Stomach smooth muscle (tissue), 2 donors: Measurements from ENCODE around the gene AKT1S1.

Experiments
- H3K27ac ChIP-seq: one replicate; pipeline ENCODE4 v1.7.0; 2013; ENCODE audit warnings: mild to moderate bottlenecking, low read length, inconsistent platforms
- H3K27me3 ChIP-seq, 2 donors: one replicate each; pipeline ENCODE4 v1.7.0; 2013; ENCODE audit warnings: low read length in 2 of 2; ENCODE audit not compliant: insufficient read depth in 2 of 2, control insufficient read depth in 1 of 2
- H3K36me3 ChIP-seq, 2 donors: one replicate each; pipeline ENCODE4 v1.7.0; 2013; ENCODE audit warnings: low read length in 2 of 2; ENCODE audit not compliant: control insufficient read depth in 2 of 2, insufficient read depth in 2 of 2
- H3K4me1 ChIP-seq: one replicate; pipeline ENCODE4 v1.7.0; 2013; ENCODE audit warnings: low read length; ENCODE audit not compliant: control insufficient read depth, insufficient read depth
- H3K4me3 ChIP-seq, 2 donors: one replicate each; pipeline ENCODE4 v1.7.0; 2013; ENCODE audit warnings: low read length in 2 of 2
- H3K9ac ChIP-seq, 2 donors: one replicate each; pipeline ENCODE4 v1.7.0; 2013; ENCODE audit warnings: low read length in 2 of 2, mild to moderate bottlenecking in 1 of 2
- H3K9me3 ChIP-seq, 2 donors: one replicate each; pipeline ENCODE4 v1.7.0; 2013; ENCODE audit warnings: low read length in 2 of 2; ENCODE audit not compliant: control insufficient read depth in 2 of 2
- donor health status: healthy.
- donor health status: Pancreatic carcinoma.

AKT1S1 gene

DNA sequence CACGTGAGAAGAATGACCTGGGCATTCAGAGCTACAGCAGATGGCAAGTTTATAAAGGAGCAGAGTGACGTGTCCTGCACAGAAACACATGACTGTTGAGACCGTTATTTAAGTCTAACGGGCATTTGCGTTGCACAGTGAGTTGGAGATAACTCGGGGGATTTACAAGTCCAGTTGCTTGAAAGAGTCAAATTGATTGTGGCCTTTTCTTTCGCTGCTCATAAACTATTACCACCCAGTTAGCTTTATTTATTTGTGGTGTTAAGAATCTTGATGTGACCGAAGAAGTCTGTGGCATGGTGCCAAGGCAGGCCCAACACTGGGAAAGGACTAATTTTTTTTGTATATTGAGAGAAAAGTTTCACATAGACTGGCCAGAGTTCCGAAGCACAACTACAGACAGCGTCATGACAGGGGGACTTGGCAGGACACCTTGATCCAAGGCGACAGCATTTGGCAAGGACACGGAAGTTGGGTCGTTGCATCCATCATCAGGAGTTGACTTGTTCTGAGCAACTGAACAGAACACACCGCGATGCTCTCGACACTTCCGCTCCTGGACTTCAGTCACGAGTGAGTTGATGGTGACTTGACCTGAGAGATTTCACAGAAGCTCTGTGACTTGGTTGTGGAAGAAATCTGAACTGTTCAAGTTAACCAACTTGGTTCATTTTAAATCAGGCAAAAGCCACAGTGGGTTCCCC is 38.1 kb downstream of the AKT1S1 start:
- no peaks in the 10 kb centered on the region for H3K4me1 ChIP-seq
- H3K9me3 ChIP-seq: no peaks in the 10 kb centered on the region
- no peaks in the 10 kb centered on the region for H3K27me3 ChIP-seq
- peaks cover 29 to 35% of the 10 kb centered on the region in 2 donors for H3K36me3 ChIP-seq
- H3K4me3 ChIP-seq: no peak overlapping the region
- no peak overlapping the region for H3K9ac ChIP-seq
- no peak overlapping the region for H3K27ac ChIP-seq

DNA sequence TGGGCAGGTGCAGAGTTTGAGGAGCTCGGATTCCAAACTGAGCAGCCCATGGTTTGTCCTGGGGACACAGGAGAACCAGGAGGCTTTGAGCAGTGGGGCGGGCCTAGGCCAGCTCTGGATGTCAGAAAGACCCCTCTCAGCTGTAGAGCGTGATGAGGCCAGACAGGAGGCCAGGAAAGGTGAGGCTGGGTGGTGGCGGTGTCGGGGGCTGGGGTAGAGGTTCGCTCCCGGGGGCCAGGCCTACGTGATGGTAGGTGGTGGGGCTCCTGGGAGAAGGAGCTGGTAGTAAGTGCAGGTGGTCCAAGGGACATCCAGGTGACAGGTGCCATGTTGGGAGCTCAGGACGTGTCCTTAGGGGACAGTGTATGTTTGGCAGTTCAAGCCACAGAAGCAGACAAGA is 39.7 kb downstream of the AKT1S1 start:
- Histone ChIP-seq H3K9me3 (no peaks in the 10 kb centered on the region), H3K4me3 (no peak overlapping the region), H3K4me1 (no peaks in the 10 kb centered on the region), H3K36me3 (peaks cover 42 to 49% of the 10 kb centered on the region in 2 donors), H3K9ac (no peak overlapping the region), H3K27me3 (no peaks in the 10 kb centered on the region), H3K27ac (no peak overlapping the region)

DNA sequence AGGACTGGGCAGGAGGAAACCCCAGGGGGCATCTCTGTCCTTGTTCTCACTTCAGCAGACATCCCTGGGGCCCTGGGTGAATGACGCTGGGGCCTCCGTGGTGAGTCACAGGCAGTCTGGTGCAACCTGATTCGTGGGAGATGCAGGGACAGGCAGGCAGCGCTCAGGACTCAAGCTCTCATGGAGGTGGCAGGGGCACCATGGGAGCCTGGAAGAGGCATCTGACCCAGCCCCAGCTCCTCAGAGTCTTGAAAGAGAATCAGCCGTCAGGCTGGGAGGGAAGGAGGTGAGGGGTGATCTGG is 40.2 kb downstream of the AKT1S1 start:
- Histone ChIP-seq H3K9me3 (no peaks in the 10 kb centered on the region), H3K27ac (no peak overlapping the region), H3K9ac (no peak overlapping the region), H3K27me3 (no peaks in the 10 kb centered on the region), H3K4me1 (no peaks in the 10 kb centered on the region), H3K36me3 (peaks cover 47 to 53% of the 10 kb centered on the region in 2 donors), H3K4me3 (no peak overlapping the region)

DNA sequence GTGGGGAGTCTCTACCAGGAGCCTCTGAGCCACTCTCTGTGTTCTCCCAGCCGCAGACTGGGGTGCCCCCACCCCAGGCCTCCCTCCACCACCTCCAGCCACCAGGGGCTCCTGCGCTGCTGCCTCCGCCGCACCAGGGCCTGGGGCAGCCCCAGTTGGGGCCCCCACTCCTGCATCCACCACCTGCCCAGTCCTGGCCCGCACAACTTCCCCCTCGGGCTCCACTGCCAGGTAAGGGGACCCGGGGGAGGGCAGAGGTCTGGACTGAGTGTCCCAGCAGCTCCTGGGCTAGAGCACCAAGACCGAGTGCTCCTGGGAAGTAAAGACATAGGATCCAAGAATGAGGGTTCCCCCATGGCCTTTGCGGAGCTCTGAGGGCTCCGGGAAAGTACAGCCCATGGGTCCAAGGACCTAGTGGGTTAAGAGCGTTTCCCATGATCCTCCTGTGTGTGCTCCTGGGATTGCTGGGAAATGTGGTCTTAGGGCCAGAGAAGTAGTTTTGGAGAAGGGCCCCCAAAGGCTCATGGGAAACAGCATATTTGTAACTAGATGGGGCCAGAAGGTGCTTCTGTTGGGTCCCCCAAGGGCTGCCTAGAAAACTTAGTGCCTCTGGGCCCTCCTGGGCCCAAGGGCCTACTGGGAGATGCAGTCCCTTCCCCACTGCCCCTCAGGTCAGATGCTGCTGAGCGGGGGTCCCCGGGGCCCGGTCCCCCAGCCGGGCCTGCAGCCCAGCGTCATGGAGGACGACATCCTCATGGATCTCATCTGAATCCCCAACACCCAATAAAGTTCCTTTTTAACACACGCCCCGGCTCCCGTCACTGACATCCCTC is 40.8 kb downstream of the AKT1S1 start:
- Histone ChIP-seq H3K27ac (no peak overlapping the region), H3K36me3 (peaks cover 51 to 56% of the 10 kb centered on the region in 2 donors), H3K27me3 (no peaks in the 10 kb centered on the region), H3K9me3 (no peaks in the 10 kb centered on the region), H3K9ac (no peak overlapping the region), H3K4me3 (no peak overlapping the region), H3K4me1 (no peaks in the 10 kb centered on the region)

DNA sequence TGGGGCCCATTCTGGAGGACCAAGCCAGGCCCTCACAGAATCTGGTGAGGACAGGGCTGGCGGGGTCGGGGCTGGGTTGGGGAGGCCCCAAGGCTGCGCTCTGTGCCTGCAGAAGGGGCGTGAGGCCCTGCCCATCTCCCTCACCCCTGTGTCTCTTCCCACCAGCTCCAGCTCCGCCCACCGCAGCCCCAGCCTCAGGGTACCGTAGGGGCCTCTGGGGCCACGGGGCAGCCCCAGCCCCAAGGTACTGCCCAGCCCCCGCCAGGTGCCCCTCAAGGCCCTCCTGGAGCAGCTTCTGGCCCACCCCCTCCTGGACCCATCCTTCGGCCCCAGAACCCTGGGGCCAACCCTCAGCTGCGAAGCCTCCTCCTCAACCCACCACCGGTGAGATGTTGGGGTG is 41.6 kb downstream of the AKT1S1 start:
- Histone ChIP-seq H3K9me3 (no peaks in the 10 kb centered on the region), H3K4me3 (no peak overlapping the region), H3K27me3 (no peaks in the 10 kb centered on the region), H3K9ac (no peak overlapping the region), H3K36me3 (peaks cover 51 to 59% of the 10 kb centered on the region in 2 donors), H3K4me1 (no peaks in the 10 kb centered on the region), H3K27ac (no peak overlapping the region)

DNA sequence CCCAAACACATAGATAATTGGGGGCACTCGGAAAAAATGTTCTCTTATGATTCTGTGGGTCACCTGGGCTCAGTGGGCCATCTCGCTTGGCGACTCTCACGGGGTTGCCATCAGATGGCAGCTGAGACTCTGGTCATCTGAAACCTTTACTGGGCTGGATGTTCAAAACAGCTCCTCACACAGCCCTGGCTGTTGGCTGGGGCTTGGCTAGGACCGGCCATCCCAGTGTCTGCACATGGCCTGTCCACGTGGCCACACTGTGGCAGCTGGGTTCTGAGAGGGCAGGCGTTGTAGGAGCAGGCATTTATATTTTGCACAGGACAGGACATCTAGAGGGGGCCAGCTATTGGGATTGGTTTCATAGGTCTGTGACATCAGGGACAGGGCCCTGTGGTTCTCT is 43.6 kb downstream of the AKT1S1 start:
- no peaks in the 10 kb centered on the region for H3K4me1 ChIP-seq
- no peaks in the 10 kb centered on the region for H3K9me3 ChIP-seq
- no peaks in the 10 kb centered on the region for H3K27me3 ChIP-seq
- H3K36me3 ChIP-seq: peaks cover 49 to 57% of the 10 kb centered on the region in 2 donors
- no peak overlapping the region for H3K4me3 ChIP-seq
- no peak overlapping the region for H3K27ac ChIP-seq
- H3K9ac ChIP-seq: no peak overlapping the region

DNA sequence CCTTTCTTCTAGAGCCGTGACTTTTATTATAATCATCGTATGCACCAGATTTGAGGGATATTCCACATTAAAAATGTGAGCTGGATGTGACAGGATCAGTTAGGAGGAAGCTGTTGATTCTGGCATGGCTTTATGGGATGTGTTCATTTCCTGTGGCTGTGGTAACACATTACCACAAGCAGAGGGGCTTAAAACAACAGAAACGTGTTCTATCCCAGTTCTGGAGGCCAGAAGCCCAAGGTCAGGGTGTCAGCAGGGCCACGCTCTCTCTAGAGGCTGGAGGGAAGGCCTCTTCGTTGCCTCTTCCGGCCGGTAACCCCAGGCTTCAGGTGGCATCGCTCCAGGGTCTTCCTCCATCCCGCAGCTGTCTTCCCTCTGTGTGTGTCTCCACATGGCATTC is 44.6 kb downstream of the AKT1S1 start:
- H3K36me3 ChIP-seq: peaks cover 43 to 50% of the 10 kb centered on the region in 2 donors
- no peak overlapping the region for H3K27ac ChIP-seq

DNA sequence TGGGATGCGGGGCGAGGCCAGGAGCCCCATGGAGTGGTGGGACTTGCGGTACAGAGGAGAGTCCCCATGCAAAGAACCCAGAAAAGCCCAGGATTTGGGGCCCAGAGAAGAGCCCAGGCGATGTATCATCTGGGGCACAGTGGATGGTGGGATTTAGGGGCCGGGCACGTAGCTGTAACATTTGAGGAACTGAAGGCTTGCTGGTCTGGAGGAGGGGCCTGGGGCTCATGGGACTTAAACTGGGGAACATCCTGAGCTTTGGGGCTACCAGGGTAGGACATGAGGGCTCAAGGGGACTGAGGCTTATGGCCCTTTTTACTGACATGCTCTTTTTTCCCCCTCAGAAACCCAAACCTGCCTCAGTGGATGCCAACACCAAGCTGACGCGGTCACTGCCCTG is 45.6 kb downstream of the AKT1S1 start:
- Histone ChIP-seq H3K4me1 (no peaks in the 10 kb centered on the region), H3K9me3 (no peaks in the 10 kb centered on the region), H3K27me3 (no peaks in the 10 kb centered on the region), H3K36me3 (peaks cover 46 to 55% of the 10 kb centered on the region in 2 donors), H3K27ac (no peak overlapping the region), H3K9ac (no peak overlapping the region), H3K4me3 (no peak overlapping the region)

More for the DNA sequence above, 44.6 kb downstream of the AKT1S1 start:
- no peaks in the 10 kb centered on the region for H3K27me3 ChIP-seq
- H3K4me3 ChIP-seq: no peak overlapping the region
- H3K9me3 ChIP-seq: no peaks in the 10 kb centered on the region
- no peak overlapping the region for H3K9ac ChIP-seq
- no peaks in the 10 kb centered on the region for H3K4me1 ChIP-seq

DNA sequence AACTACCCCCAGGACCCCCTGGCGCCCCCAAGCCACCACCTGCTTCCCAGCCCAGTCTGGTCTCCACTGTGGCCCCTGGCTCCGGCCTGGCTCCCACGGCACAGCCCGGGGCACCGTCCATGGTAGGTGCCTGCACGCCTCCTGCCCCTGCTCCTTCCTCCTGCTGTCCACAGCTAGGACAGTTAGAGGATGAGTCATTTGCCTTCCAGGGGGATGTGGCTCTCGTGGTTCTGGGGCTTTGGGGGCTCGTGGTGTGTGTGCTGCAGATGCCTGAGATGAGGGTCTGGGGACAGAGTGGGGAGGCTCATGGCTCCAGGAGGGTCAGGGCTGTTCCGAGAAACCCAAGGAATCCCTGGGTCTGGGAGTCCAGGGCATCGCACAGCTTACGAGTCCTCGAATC is 46.4 kb downstream of the AKT1S1 start:
- H3K9me3 ChIP-seq: no peaks in the 10 kb centered on the region
- peaks cover 46 to 52% of the 10 kb centered on the region in 2 donors for H3K36me3 ChIP-seq

DNA sequence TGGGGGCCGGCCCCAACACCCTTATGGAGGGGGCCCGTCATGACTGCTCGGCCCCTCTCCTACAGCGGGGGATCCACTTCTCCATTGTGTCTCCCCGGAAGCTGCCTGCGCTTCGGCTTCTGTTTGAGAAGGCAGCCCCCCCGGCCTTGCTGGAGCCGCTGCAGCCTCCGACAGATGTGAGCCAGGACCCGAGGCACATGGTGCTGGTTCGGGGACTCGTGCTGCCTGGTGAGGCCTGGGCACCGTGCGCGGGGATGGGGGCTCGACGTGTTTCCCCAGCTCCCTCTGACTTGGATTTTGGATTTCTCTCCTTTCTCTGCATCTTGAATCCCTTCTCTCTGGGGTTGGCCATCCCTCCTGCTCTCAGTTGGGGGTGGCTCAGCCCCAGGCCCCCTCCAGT is 47.4 kb downstream of the AKT1S1 start:
- no peak overlapping the region for H3K4me3 ChIP-seq
- H3K36me3 ChIP-seq: peaks cover 41 to 48% of the 10 kb centered on the region in 2 donors
- H3K9me3 ChIP-seq: no peaks in the 10 kb centered on the region
- H3K9ac ChIP-seq: no peak overlapping the region
- no peak overlapping the region for H3K27ac ChIP-seq
- no peaks in the 10 kb centered on the region for H3K27me3 ChIP-seq
- no peaks in the 10 kb centered on the region for H3K4me1 ChIP-seq

More for the DNA sequence above, 46.4 kb downstream of the AKT1S1 start:
- Histone ChIP-seq H3K27ac (no peak overlapping the region), H3K9ac (no peak overlapping the region), H3K4me1 (no peaks in the 10 kb centered on the region), H3K4me3 (no peak overlapping the region), H3K27me3 (no peaks in the 10 kb centered on the region)

DNA sequence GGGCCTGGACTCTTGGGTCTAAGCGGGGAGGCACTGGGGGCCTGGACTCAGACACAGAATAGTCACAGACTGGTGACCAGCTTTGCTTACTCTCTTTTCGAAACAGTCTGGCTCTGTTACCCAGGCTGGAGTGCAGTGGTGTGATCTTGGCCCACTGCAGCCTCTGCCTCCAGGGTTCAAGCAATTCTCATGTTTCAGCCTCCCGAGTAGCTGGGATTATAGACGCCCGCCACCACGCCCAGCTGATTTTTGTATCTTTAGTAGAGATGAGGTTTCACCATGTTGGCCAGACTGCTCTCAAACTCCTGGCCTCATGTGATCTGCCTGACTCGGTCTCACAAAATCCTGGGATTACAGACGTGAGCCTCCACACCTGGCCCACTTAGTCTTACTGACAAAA is 48.0 kb downstream of the AKT1S1 start:
- Histone ChIP-seq H3K27me3 (no peaks in the 10 kb centered on the region), H3K36me3 (peaks cover 39 to 43% of the 10 kb centered on the region in 2 donors), H3K9me3 (no peaks in the 10 kb centered on the region), H3K9ac (no peak overlapping the region), H3K4me1 (no peaks in the 10 kb centered on the region), H3K4me3 (no peak overlapping the region), H3K27ac (no peak overlapping the region)
